ENCODE data around the gene RPS15A.

GRCh38 chr16:18834864-18835263 is 44.7 kb upstream of the RPS15A start:
- no peak for TF ChIP-seq POLR2A (IDR thresholded peaks at IDR 0.05; ENCODE audit: low read depth, low read length)
- no peak for TF ChIP-seq POLR2AphosphoS5 (IDR thresholded peaks at IDR 0.05; ENCODE audit: low read depth, low read length)
- TF ChIP-seq TAF1 (IDR thresholded peaks at IDR 0.05; ENCODE audit: low read depth, low read length): no peak
- no peak for TF ChIP-seq POU2F2 (IDR thresholded peaks at IDR 0.05; ENCODE audit: low read depth, low read length)
- TF ChIP-seq SPI1 (IDR thresholded peaks at IDR 0.05; ENCODE audit: low read depth, low read length): no peak
- TF ChIP-seq PAX5 (IDR thresholded peaks at IDR 0.05; ENCODE audit: insufficient read depth, low read length, severe bottlenecking): no peak

All from GM12891 (cell line).